ENCODE data around the gene MAST2. TPM values are rescaled to one million over a fixed set of nuclear protein-coding genes. Genes with fewer than 3 reads are reported as not detected.

Gene MAST2
- total and polyA plus RNA-seq, 2 of the 4 experiments (the other 2 are of a cell fraction): 14.2 to 41.0 TPM

GRCh38 chr1:45925728-45926287, 122.4 kb downstream of the MAST2 start:
- Histone ChIP-seq H4K8ac (ENCODE audit: low read depth in 2 of 2, low read length in 2 of 2) (no peak overlapping the region), H4K20me1 (ENCODE audit: insufficient read depth, low read length) (no peaks in the 10 kb centered on the region), H3K14ac (replicated peaks; ENCODE audit: low read depth, low read length) (no peak overlapping the region), H2BK15ac (ENCODE audit: low read depth, low read length) (no peak overlapping the region), H3K23ac (ENCODE audit: low read depth, low read length) (no peak overlapping the region), H3K79me1 (ENCODE audit: low read depth in 1 of 2, low read length in 2 of 2) (peaks cover 2 to 25% of the 10 kb centered on the region in 2 experiments; a peak in 2 of 4 replicates), H3K9me3 (ENCODE audit: control insufficient read depth, insufficient read depth, low read length) (no peaks in the 10 kb centered on the region), H3K36me3 (ENCODE audit: control insufficient read depth, insufficient read depth, low read length) (no peaks in the 10 kb centered on the region), H3K18ac (ENCODE audit: low read depth, low read length) (no peak overlapping the region), H2AFZ (replicated peaks; ENCODE audit: low read length, poor library complexity) (no peak overlapping the region), H4K91ac (ENCODE audit: insufficient read depth, low read depth, low read length) (no peak overlapping the region), H3K4ac (ENCODE audit: low read depth, low read length) (no peak overlapping the region), H3K4me1 (ENCODE audit: control insufficient read depth, insufficient read depth, low read length) (peaks cover 10% of the 10 kb centered on the region), H3K4me3 (ENCODE audit: insufficient read depth, low read depth, low read length) (no peak overlapping the region), H3K56ac (ENCODE audit: extremely low read depth, insufficient read depth, low read length) (no peak overlapping the region), H3K9me1 (ENCODE audit: insufficient read depth, low read length) (no peaks in the 10 kb centered on the region), H3K27me3 (ENCODE audit: control insufficient read depth, insufficient read depth, low read length) (no peaks in the 10 kb centered on the region), H2BK120ac (ENCODE audit: low read depth, low read length) (no peak overlapping the region), H3K27ac (ENCODE audit: insufficient read depth, low read length) (no peak overlapping the region), H3K4me2 (ENCODE audit: low read depth, low read length) (no peak overlapping the region), H2AK9ac (replicated peaks; ENCODE audit: low read depth, low read length, poor library complexity) (no peak overlapping the region), H3K9ac (ENCODE audit: low read depth, low read length) (no peak overlapping the region), H2AK5ac (ENCODE audit: low read depth, low read length) (no peak overlapping the region), H2BK20ac (ENCODE audit: low read depth, low read length) (no peak overlapping the region), H4K5ac (ENCODE audit: low read depth, low read length) (no peak overlapping the region), H2BK5ac (ENCODE audit: low read depth, low read length, poor library complexity, severe bottlenecking) (no peak overlapping the region)
- WGBS, 2 experiments (ENCODE audit: extremely low coverage in 2 of 2, insufficient read length in 1 of 2): 100% methylated on average over 2 of the region's 2 CpGs; no CpG with 5 or more reads in 1 of the 2 experiments
- in situ Hi-C loops (cut with MboI; ENCODE audit: low sequenced_read_pairs) (no loop called here), dilution Hi-C loops (cut with HindIII; ENCODE audit: low sequenced_read_pairs, unreplicated experiment) (no loop called here), intact Hi-C loops (cut with micrococcal nuclease) (no loop called here)
- no peak for ATAC-seq (ENCODE audit: low read depth)
- POLR2A ChIA-PET (ENCODE audit: unreplicated experiment): no interaction called here
- no TSS peak for BruUV-seq (replicated peaks)
- no peak for DNase-seq
- TF ChIP-seq RFX5 (IDR thresholded peaks at IDR 0.05; ENCODE audit: low read depth, low read length) (no peak), FOS (IDR thresholded peaks at IDR 0.05; ENCODE audit: low read depth, low read length) (no peak), ELK1 (IDR thresholded peaks at IDR 0.05; ENCODE audit: borderline replicate concordance, low read depth, low read length) (no peak), MXI1 (IDR thresholded peaks at IDR 0.05; ENCODE audit: borderline replicate concordance, low read depth, low read length) (no peak), SMC3 (IDR thresholded peaks at IDR 0.05; ENCODE audit: low read depth, low read length) (no peak), MAFK (IDR thresholded peaks at IDR 0.05; ENCODE audit: low read depth, low read length) (no peak), CTCF (conservative IDR thresholded peaks at IDR 0.05; ENCODE audit: low read depth, low read length) (no peak), CHD1 (IDR thresholded peaks at IDR 0.05; ENCODE audit: low read depth, low read length) (no peak), RAD21 (IDR thresholded peaks at IDR 0.05; ENCODE audit: low read length) (no peak), NFE2L2 (IDR thresholded peaks at IDR 0.05; ENCODE audit: low read depth, low read length) (no peak), MAZ (IDR thresholded peaks at IDR 0.05; ENCODE audit: borderline replicate concordance, low read depth, low read length) (no peak), POLR2A (IDR thresholded peaks at IDR 0.05; ENCODE audit: low read depth, low read length) (no peak), RCOR1 (IDR thresholded peaks at IDR 0.05; ENCODE audit: insufficient replicate concordance, low read length) (no peak), CEBPB (IDR thresholded peaks at IDR 0.05; ENCODE audit: low read depth, low read length) (no peak), BHLHE40 (IDR thresholded peaks at IDR 0.05; ENCODE audit: low read depth, low read length) (no peak), USF2 (IDR thresholded peaks at IDR 0.05; ENCODE audit: low read depth, low read length) (no peak)
- CTCF ChIA-PET: no interaction called here

Measured in IMR-90 (cell line).